ENCODE results near the gene LMO4.
A peak's percentile ranks its signal among the peaks of the same experiment; 100 is the strongest.

The LMO4 gene, protein sequence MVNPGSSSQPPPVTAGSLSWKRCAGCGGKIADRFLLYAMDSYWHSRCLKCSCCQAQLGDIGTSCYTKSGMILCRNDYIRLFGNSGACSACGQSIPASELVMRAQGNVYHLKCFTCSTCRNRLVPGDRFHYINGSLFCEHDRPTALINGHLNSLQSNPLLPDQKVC

DNA sequence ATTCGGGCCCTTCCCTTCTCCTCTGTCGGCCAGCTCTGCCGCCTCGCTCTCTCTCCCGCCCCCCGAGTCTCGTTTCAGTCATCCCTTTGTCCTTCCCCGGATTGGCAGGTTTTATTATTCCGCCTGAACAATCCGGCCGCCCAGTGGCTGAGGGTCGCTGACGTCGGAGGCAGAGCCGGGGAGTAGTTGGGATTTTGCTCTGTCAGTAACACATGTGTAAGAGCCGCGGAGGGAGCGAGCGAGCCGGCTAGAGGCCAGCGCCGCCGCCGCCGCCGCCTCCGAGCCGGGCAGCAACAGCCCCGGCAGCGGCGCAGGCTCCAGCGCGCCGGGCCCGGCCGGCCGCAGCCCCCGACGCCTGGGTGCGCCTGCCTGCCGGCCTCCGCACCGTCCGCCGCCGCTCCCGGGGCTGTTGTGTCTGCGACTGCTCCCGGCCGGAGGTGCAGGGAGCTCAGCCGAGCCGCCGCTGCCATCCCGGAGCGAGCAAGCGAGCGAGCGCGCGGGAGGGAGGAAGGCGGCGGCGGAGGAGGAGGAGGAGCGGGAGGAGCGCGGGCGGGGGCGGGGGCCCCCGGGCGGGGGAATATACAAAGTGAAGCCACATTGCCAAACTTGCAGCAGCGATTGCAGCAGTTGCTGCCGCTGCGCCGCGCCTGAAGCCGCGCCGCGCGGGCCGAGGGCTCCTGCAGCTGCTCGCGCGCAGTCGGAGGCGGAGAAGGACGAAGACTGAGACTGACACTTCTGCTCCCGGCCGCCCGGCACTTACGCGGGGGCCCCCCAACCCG is at the start of gene LMO4:
LMO4 (plus strand) TSS at position 609 of the 779 bp plus-strand sequence. CDS start 3,136 bp downstream, outside the sequence.
- peak; percentile 65 to 81 for DNase-seq (ENCODE audit: low read depth in 2 of 2)

DNA sequence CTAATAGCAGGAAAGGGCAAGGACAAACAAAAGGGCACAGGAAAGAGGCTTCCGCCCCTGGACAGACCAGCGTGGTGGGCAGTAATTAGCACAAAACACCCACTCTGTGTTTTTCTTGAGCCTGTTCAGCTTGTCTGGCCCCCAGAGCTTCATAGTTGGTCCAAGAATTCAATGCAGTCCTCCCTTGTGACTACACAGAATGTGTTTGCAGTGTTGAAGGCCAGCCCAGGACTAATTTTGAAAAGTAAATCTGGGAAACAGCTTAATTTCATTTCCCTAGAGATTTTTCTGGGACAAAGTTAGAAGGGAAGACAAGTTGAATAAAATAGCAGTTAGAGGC is 49.2 kb upstream of the LMO4 start:
- no peak for DNase-seq (ENCODE audit: low read depth in 2 of 2)

DNA sequence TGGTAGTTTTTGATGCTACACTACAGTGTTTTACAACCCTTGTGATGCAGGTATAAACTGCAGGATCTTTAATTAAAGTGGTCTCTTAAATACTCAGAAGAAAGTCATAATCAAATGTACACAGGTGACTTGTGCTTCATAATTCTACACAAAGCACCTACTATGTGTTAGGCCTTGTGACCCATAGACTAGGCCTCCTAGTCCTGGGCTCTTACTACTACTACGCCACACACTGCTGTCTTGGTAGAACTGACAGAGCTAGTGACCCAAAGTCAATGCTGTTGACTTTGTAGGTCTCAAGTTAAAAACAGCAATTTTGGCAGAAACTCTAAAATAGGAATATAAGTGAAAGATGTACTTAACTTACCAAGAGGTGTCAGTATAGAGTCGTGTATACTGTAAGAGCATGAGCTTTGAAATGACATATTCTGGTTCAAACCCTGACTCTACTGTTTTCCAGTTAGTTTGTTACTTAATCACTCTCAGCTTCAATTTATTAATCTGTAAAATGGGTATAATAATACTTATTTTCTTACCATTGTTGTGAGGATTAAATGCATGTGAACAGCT is 48.6 kb upstream of the LMO4 start:
- DNase-seq (ENCODE audit: low read depth in 2 of 2): no peak

DNA sequence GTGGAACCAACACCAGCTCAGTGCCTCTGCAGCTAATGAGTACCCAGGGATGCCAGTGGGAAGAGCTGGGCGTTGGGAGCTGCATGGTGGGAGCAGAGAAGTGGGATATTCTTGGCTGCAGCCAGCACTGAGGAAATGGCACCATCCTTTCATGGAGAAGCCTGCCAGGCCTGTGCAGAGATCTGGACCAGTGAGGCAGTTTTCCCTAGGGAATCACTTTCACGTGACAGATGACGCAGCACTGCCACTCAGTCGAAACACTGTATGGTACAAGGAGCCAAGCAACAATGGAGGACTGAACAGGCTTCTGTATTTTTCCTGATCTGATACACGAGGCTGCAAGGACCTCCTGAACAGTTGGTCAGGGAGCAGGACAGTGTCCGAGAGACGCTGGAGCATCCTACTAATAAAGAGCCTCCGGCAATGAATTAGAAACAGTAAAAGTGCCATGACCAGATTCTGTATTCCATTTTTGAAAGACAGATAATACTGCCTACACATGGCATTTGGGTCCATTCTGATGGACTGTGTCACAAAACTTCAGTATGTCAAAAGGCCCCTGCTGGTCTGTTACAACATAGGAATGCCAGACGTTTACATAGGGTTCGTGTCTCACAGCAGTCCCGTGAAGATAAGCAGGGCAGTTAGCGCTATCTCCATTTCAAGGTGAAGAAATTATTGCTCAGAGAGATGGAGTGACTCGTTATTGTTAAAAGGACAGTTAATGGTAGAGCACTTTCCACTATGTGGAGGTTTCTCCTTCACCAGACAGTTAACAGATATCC is 44.0 kb upstream of the LMO4 start:
- DNase-seq (ENCODE audit: low read depth in 2 of 2): no peak

DNA sequence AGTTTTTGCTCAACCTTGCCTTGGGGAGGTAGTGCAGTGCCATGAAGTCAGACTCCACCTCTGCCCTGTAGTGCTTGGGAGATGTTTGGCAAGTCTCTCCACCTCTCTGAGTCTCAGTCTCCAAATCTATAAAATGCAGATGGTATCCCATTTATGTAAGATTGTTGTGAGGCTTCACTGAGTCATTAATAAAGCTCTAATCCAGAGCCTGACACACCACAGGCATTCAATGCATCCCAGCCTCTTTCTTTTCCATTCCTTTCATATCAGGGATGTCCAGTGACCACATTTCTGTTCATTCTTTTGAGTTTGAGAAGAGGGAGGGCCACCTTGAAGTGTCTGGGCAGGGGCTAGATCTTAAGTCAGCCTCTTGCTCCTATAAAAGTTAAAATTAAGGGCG is 37.6 kb upstream of the LMO4 start:
- DNase-seq (ENCODE audit: low read depth in 2 of 2): no peak

DNA sequence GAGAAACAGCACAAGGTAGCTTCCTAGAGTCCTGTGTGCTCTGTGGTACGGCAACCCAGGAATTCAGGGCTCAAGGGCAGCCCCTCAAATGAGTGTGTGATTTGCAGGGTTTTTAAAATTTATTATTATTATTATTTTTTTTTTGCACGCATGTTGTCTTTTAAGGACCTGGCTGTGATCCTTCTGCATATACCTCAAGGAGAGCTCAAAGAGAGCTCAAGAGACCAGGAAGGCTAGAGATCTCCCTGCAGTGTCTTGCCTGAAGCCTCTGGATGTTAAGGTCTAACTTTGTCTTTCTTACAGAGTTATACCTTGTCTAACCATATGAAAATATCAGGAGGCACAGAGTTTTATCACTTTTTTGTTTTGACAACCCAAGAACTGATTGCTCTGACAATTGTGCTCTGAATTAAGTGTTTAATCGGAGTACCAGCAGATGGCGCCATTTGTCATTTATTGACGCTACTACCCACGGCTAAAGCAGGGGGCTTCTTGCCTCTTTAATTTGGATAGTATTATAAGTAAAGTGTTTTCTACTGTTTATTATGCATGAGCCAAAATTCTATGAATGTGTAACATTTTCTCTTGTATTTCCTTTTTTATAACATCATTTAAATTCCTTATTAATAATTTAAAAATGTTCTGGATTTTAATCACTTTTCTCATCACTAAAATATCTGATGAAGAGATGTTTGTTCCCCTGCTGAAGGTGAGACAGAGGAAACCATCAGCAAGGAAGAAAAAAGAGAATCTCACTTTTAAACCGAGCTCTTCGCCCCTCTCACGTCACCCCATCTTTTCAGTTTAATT is 35.8 kb upstream of the LMO4 start:
- DNase-seq (ENCODE audit: low read depth in 2 of 2): peak; percentile 30 to 50

DNA sequence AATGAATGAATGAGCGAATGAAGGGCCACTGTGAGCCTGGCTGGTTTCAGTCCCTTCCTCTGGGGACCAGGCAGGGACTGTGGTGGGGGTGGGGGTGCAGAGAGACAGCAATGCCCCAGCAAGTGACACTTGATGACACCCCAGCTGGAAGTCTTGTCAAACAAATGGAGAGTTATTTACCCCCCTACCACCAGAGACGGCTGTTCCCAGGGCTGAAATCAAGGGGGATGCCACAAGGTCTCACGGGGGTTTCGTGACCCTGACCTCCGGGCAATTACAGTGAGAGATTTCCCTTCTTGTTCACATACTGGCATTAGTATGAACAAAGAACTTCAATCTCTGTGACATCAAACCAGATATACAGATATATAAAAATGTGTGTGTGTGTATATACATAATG is 34.0 kb upstream of the LMO4 start:
- DNase-seq (ENCODE audit: low read depth in 2 of 2): no peak

DNA sequence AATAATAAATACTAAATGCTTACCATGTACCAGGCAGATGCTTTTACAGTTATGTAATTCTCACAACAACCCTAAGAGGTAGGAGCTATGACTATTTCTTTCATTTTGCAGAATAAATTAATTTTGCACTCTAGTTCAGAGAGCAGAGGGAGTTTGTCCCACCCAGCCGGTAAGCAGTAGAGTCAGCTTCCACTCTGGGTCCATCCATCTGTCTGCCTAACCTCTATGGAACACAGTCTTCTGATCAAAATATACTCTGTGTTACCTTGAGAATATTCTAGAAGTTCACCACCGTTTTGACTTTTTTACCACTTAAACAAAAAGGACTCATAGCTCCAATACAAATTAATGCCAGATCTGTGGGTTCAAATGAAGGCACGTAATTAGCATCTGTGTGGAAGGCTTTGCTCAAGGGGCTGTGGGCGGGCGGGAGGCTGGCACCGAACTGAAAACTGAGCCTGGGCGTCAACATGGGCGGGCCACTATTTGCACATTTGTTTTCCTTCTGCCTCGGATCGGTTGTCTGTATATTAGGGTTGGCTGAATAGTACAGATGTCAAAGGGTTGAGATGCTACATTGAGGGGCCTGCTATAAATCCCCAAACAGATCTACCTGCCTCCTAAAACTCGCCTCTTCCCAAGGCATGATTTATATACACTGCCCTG is 33.1 kb upstream of the LMO4 start:
- DNase-seq (ENCODE audit: low read depth in 2 of 2): no peak

DNA sequence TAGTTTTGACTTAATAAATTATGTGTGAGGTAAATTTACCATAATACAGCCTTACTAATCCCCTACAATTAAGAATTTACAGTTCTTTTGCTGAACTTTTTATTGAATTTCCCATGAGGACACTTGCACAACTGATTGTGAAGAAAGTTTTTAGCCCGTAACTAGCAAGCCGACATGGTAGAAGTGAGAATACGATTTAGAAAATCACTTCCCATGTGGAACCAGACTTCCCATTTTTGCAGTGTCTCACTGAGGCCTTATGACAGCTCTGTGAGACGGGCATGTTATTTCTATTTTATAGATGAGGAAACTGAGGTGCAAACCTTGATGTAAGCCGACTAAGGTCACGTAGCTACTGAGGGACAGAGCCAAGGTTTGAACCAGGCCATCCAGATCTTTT is 32.5 kb upstream of the LMO4 start:
- no peak for DNase-seq (ENCODE audit: low read depth in 2 of 2)

DNA sequence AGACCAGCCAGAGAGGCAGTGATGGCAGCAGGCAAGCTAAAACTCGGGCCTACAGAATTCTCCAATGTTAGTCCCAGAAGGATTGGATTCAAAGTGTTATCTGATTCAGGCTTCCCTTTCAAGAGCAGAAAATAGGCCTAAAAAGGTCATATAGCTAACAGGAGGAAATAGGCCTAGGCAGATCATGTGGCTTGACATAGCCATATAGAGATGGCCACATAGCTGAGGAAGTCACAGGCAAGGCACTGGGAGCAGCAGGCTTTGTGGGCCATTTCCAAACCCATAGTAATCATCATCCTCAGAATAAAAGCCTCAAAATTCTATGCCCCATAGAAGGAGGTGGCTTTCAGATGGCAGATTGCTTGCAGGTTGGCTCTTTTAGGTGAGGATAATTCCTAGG is 29.0 kb upstream of the LMO4 start:
- no peak for DNase-seq (ENCODE audit: low read depth in 2 of 2)

DNA sequence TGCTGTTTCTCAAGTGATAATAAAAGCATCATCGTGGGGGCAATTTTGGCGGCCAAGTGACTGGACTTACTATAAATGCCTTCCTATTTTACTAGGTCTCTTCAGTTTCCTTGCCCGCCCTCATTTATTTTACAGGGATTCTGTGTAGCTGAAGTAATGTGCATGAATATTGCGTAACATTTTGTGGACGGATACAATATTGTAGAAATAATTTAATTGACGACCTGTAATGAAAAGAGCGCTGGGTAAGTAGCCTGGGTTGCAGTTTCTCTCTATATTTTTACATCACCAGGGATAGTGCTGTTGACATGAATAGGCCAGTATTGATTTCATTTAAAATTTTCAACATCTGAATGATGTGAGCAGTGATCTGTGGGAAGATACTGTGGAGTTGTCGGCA is 28.1 kb upstream of the LMO4 start:
- no peak for DNase-seq (ENCODE audit: low read depth in 2 of 2)

DNA sequence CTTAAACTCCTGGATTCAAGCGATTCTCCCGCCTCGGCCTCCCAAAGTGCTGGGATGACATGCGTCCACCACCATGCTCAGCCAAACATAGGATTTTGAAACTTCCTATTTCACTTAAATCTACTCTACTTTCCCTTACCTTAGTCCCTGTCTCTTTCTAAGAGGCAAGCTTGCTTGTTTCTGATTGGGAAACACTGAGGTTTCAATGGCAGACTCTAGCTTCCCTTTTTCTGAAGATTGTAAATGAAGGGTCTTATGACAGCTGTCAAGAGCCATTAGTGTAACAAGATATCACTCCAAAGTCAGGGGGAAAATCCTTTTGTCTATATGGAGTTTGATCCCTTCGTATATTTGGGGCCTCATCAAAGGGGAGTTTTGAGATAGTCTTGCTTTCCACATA is 23.5 kb upstream of the LMO4 start:
- DNase-seq (ENCODE audit: low read depth in 2 of 2): no peak

DNA sequence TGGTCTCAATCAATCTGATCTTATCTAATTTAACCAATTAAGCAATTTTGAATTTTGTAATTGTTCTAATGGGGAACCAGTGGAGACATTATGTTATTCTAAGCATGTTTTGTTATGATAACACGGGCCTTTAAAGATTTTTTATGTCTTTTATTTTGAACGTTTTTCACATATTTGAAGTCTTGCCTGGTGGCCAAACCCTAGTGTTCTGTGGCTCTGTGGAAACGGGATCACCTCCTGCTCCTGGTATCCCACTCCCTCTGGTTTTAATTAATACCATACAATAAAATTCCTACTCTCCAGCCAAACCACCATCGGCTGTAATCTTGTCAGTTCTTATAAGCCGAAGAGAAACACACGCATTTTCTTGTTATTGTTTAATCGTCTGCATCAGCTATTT is 22.9 kb upstream of the LMO4 start:
- no peak for DNase-seq (ENCODE audit: low read depth in 2 of 2)

DNA sequence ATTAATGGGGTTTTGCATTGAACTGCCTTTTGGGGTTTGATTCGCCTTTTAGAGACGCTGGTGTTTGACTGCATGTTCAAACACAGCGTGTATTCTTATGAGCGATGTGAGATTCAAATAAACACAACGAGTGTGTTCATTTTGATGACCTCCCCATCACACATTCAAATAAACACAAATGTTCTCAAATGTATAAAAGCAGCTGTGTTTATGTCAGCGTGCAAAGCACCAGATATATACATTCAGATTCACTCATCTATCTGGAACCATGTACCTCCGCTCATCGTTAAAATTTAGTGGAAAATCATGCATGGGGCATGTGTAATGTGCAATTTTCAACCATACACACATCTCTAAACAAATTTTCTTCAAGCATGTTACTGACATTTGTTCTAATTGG is 21.4 kb upstream of the LMO4 start:
- no peak for DNase-seq (ENCODE audit: low read depth in 2 of 2)

DNA sequence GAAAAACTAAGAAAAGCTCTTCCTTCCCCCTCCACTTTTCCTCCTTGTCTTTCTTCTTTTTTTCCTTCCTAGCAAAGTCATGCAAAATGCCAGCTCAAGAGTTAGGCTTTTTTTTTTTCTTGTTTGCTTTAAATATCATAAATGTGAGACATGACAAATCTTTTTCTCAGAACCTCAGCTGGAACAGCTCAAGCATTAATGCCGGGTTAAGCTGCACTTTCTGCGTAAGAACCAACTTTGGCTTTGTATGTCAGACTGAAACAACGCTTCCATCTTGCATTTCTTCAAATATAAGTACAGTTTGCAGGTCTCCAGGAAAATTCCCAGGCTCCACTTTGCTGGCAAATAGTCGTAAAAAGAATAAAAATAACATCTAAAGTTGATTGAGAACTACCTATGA is 20.7 kb upstream of the LMO4 start:
- DNase-seq (ENCODE audit: low read depth in 2 of 2): no peak

DNA sequence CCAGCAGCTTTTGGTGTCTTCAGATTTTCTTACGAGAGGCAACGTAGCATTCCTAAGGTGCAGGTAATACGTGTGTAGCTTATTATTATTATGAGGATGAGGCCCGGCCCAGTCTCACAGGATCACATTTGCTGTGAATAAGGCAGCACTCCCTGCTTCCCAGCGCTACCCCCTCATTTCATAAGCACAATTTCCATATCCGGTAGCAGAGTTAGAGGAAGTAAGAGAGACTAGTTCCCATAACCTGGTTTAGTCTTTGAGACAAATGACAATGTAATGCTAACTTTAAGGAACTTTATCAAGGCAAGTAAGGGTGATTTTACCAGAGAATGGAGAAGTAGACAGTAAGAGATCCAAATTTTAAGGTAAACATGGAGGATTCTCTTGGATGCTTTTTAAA is 14.6 kb upstream of the LMO4 start:
- no peak for DNase-seq (ENCODE audit: low read depth in 2 of 2)

DNA sequence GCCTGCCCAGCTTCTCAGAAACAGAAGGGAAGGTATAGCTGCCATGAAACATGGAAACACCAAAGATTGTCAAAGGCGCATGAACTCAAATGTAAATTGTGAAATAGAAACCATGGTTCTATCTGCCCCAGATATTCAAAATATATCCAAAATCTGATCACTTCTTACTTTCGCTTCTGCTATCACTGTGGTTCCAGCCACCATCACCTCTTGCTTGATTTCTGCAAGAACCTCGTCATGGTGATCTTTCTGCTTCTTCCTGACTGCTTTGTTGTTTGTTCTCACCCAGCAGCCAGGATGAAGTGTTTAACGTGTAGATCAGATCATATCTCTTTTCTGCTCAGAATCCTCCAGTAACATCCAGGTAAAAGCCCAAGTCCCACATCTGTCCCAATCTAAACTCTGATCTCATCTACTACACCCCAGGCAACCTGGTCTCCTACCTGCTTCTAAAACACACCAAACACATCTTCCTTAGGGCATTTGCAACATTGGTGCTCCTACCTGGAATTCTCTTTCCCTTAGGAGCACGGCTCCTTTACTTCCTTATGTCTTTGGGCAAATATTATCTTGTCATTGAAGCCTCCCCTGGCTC is 10.5 kb upstream of the LMO4 start:
- DNase-seq (ENCODE audit: low read depth in 2 of 2): no peak

DNA sequence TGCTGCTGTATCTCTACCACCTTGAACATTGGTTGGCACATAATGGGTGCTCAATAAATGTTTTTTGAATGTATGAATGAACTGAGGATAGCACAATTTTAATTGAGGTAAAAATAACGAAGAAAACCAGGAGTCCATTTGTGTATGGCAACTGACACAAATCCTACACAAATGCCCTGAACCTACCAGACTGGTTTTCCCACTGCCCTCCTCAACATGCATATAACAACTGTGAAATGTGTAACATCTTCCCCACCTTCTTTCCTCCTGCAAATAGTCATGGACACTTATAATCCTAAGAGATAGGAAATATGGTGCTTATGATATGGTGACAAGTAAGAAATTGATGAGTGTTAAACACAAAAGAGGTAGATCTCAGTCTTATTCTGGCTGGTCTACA is 9.9 kb upstream of the LMO4 start:
- DNase-seq (ENCODE audit: low read depth in 2 of 2): no peak

DNA sequence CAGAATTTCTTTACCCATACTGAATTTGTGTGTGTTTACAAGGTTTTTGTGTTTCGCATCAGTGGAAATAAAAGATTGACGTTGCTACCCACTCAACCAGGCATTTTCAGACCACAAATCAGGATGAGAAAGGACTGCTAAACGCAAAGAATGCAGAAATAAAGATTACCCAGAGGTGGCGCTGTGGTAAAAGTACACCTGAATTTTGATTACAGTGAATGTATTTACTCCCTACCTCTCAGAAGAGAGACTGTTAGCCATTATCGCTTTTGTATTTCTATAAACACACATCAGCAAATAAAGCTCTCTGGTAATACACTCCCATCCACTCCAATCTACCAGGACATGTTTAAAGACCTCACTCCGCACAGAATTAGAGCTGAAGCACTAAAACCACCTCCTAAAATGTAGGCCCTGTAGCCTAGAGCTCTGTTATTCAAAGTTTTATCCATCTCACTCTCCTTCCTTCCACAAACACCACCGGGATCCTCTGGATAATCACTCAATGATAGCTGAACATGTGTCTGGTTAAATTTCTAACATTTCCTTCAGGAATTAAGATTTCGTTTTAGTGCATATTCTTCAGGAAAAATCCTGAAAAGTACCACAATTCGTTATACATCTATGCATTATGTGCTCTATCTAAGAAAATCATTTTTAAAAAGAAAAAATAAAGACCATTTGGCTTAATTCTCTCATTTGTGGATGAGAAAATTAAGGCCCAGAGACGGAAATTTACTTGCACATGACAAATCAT is 2.5 kb upstream of the LMO4 start:
- DNase-seq (ENCODE audit: low read depth in 2 of 2): no peak

Data from stimulated activated CD4-positive, alpha-beta T cell treated with anti-CD3 and anti-CD28 coated beads, Interleukin-4, amount 100 ng/mL, for 48 hours (primary cell).